H9 (cell line): ENCODE results near the gene WDR83. TPM values are rescaled to one million over a fixed set of nuclear protein-coding genes. Genes with fewer than 3 reads are reported as not detected.

Source experiments
- DNase-seq: peaks from one replicate; pipeline ENCODE4 v3.0.0-alpha.2; 2017
- H2AFZ ChIP-seq: one replicate; pipeline ENCODE4 v1.6.1; 2013; ENCODE audit warnings: mild to moderate bottlenecking, low read length, control low read depth, moderate library complexity
- H2AK5ac ChIP-seq: 2 replicates; pipeline ENCODE4 v1.6.1; 2013; ENCODE audit warnings: low read length, control low read depth, mixed read lengths; ENCODE audit not compliant: insufficient read length
- H2BK120ac ChIP-seq: one replicate; pipeline ENCODE4 v1.6.1; 2013; ENCODE audit warnings: low read depth, mild to moderate bottlenecking, low read length, control low read depth, inconsistent platforms; ENCODE audit not compliant: poor library complexity, severe bottlenecking
- H2BK12ac ChIP-seq: 2 replicates; pipeline ENCODE4 v1.6.1; 2013; ENCODE audit warnings: low read length, control low read depth, mixed read lengths, low read depth; ENCODE audit not compliant: insufficient read length
- H2BK15ac ChIP-seq: 2 replicates; pipeline ENCODE4 v1.6.1; 2013; ENCODE audit warnings: low read depth, low read length, control low read depth
- H2BK20ac ChIP-seq: one replicate; pipeline ENCODE4 v1.6.1; 2013; ENCODE audit warnings: low read depth, mild to moderate bottlenecking, low read length, control low read depth, inconsistent platforms; ENCODE audit not compliant: poor library complexity, severe bottlenecking
- H2BK5ac ChIP-seq: 2 replicates; pipeline ENCODE4 v1.6.1; 2013; ENCODE audit warnings: low read length, control low read depth, mixed read lengths; ENCODE audit not compliant: insufficient read length
- H3K14ac ChIP-seq: 2 replicates; pipeline ENCODE4 v1.6.1; 2013; ENCODE audit warnings: low read length, control low read depth; ENCODE audit not compliant: insufficient read depth
- H3K18ac ChIP-seq: 2 replicates; pipeline ENCODE4 v1.6.1; 2013; ENCODE audit warnings: low read depth, mild to moderate bottlenecking, mixed read lengths, low read length, control low read depth; ENCODE audit not compliant: insufficient read length
- H3K23ac ChIP-seq: 2 replicates; pipeline ENCODE4 v1.6.1; 2013; ENCODE audit warnings: low read length, control low read depth, mixed read lengths, low read depth; ENCODE audit not compliant: insufficient read length
- H3K23me2 ChIP-seq: 2 replicates; pipeline ENCODE4 v1.6.1; 2013; ENCODE audit warnings: low read depth, mild to moderate bottlenecking, mixed read lengths, low read length, control low read depth; ENCODE audit not compliant: insufficient read length, poor library complexity, severe bottlenecking
- H3K27ac ChIP-seq: 2 replicates; pipeline ENCODE4 v1.5.1; 2013; ENCODE audit warnings: low read length, control low read depth, mixed read lengths, low read depth; ENCODE audit not compliant: insufficient read length
- H3K27me3 ChIP-seq: 2 replicates; pipeline ENCODE4 v1.6.1; 2013; ENCODE audit warnings: low read length, control low read depth, inconsistent platforms; ENCODE audit not compliant: insufficient read depth
- H3K4ac ChIP-seq: 2 replicates; pipeline ENCODE4 v1.6.1; 2013; ENCODE audit warnings: low read depth, mild to moderate bottlenecking, control low read depth, inconsistent platforms, low read length, moderate library complexity
- H3K4me1 ChIP-seq: 2 replicates; pipeline ENCODE4 v1.6.1; 2013; ENCODE audit warnings: low read length, control low read depth, inconsistent platforms; ENCODE audit not compliant: insufficient read depth
- H3K4me2 ChIP-seq: 2 replicates; pipeline ENCODE4 v1.6.1; 2013; ENCODE audit warnings: low read length, control low read depth, mixed read lengths; ENCODE audit not compliant: insufficient read length, insufficient read depth
- H3K56ac ChIP-seq: 2 replicates; pipeline ENCODE4 v1.6.1; 2013; ENCODE audit warnings: low read depth, mild to moderate bottlenecking, mixed read lengths, low read length, control low read depth; ENCODE audit not compliant: insufficient read length
- H3K79me1 ChIP-seq: 2 replicates; pipeline ENCODE4 v1.6.1; 2013; ENCODE audit warnings: low read depth, mild to moderate bottlenecking, moderate library complexity, low read length, control low read depth, inconsistent platforms; ENCODE audit not compliant: insufficient read depth, poor library complexity, severe bottlenecking
- H3K79me2 ChIP-seq: 2 replicates; pipeline ENCODE4 v1.6.1; 2013; ENCODE audit warnings: low read length, control low read depth, inconsistent platforms; ENCODE audit not compliant: insufficient read depth
- H3K9ac ChIP-seq: 2 replicates; pipeline ENCODE4 v1.6.1; 2013; ENCODE audit warnings: low read length, control low read depth, mixed read lengths; ENCODE audit not compliant: insufficient read length; ENCODE audit errors: extremely low read depth
- H3K9me3 ChIP-seq: one replicate; pipeline ENCODE4 v1.6.1; 2013; ENCODE audit warnings: low read depth, low read length, inconsistent platforms; ENCODE audit not compliant: control insufficient read depth
- H3T11ph ChIP-seq: one replicate; pipeline ENCODE4 v1.6.1; 2013; ENCODE audit warnings: mild to moderate bottlenecking, low read length, control low read depth, inconsistent platforms
- H4K20me1 ChIP-seq: one replicate; pipeline ENCODE4 v1.6.1; 2013; ENCODE audit not compliant: control insufficient read depth, insufficient read length, insufficient read depth
- H4K5ac ChIP-seq: 2 replicates; pipeline ENCODE4 v1.6.1; 2013; ENCODE audit warnings: low read depth, mild to moderate bottlenecking, mixed read lengths, low read length, control low read depth; ENCODE audit not compliant: insufficient read length
- H4K8ac ChIP-seq: replicated peaks from 2 replicates; pipeline ENCODE4 v1.6.1; 2013; ENCODE audit warnings: low read length, control low read depth, mixed read lengths, low read depth; ENCODE audit not compliant: insufficient read length
- H4K91ac ChIP-seq: 2 replicates; pipeline ENCODE4 v1.6.1; 2013; ENCODE audit warnings: low read depth, mild to moderate bottlenecking, moderate library complexity, mixed read lengths, low read length, control low read depth; ENCODE audit not compliant: insufficient read length
- H3K27ac Mint-ChIP-seq, 3 experiments: 2 replicates in 2 of 3; 3 replicates in 1 of 3; pipeline ENCODE4 v1.8.0; 2020 to 2021; ENCODE audit warnings: mixed read lengths in 3 of 3, mild to moderate bottlenecking in 1 of 3, moderate library complexity in 1 of 3
- H3K27me3 Mint-ChIP-seq: 2 replicates; pipeline ENCODE4 v1.8.0; 2021; ENCODE audit warnings: low read depth, mild to moderate bottlenecking, moderate library complexity, mixed read lengths
- H3K36me3 Mint-ChIP-seq, 3 experiments: 2 replicates in 2 of 3; 3 replicates in 1 of 3; pipeline ENCODE4 v1.8.0; 2020 to 2021; ENCODE audit warnings: low read depth in 3 of 3, mixed read lengths in 3 of 3; ENCODE audit not compliant: insufficient read depth in 1 of 3
- H3K4me1 Mint-ChIP-seq, 2 experiments: 2 replicates each; pipeline ENCODE4 v1.8.0; 2020; ENCODE audit warnings: mixed read lengths in 2 of 2
- H3K4me3 Mint-ChIP-seq, 2 experiments: 2 replicates in 1 of 2; 3 replicates in 1 of 2; pipeline ENCODE4 v1.8.0; 2020 to 2021; ENCODE audit warnings: mild to moderate bottlenecking in 2 of 2, mixed read lengths in 2 of 2, moderate library complexity in 1 of 2
- H3K9me3 Mint-ChIP-seq, 2 experiments: 2 replicates in 1 of 2; 3 replicates in 1 of 2; pipeline ENCODE4 v1.8.0; 2020; ENCODE audit warnings: mild to moderate bottlenecking in 2 of 2, mixed read lengths in 2 of 2, moderate library complexity in 1 of 2
- CTCF ChIP-seq: fragments of 200-600 bp; sonication (generic); conservative IDR thresholded peaks from 3 replicates; pipeline ENCODE4 v1.8.0; 2021; ENCODE audit warnings: antibody characterized with exemption, mild to moderate bottlenecking
- WGBS: extraction: QIAGEN DNeasy Blood & Tissue Kit; methylation state at CpG from one replicate; pipeline ENCODE4 v1.1.7; 2013; ENCODE audit warnings: missing lambda C conversion rate, low lambda C conversion rate, mixed read lengths; ENCODE audit not compliant: insufficient read length; ENCODE audit errors: extremely low coverage; 5-methylcytosine and 5-hydroxymethylcytosine counted together
- total RNA-seq: library from RNA; stranded (reverse); gene quantifications from 2 replicates; pipeline ENCODE4 v1.2.1, GENCODE V29; 2021

WDR83 gene
- total RNA-seq, 1 experiment from 2014 or later: 21.0 TPM

GRCh38 chr19:12672744-12673143 is 6.1 kb downstream of the WDR83 start:
- no peak overlapping the region for H2BK20ac ChIP-seq
- no peaks in the 10 kb centered on the region for H3K4me1 ChIP-seq
- H3K56ac ChIP-seq: no peak overlapping the region
- H3K4ac ChIP-seq: no peak overlapping the region
- H3K4me2 ChIP-seq: no peak overlapping the region
- no peak overlapping the region for H3T11ph ChIP-seq
- TF ChIP-seq CTCF: no peak
- no peak overlapping the region for H3K9ac ChIP-seq
- no peak overlapping the region for H3K14ac ChIP-seq
- no peak overlapping the region for H2BK15ac ChIP-seq
- H3K18ac ChIP-seq: no peak overlapping the region
- Mint-ChIP-seq H3K27me3 (peaks cover 2% of the 10 kb centered on the region), H3K36me3 (peaks cover 26 to 63% (median 56%) of the 10 kb centered on the region in 3 experiments), H3K4me1 (peaks cover 15 to 31% of the 10 kb centered on the region in 2 experiments), H3K9me3 (no peaks in the 10 kb centered on the region; a peak in 1 of 5 replicates), H3K27ac (no peak overlapping the region), H3K4me3 (no peak overlapping the region; a peak in 1 of 5 replicates)
- no peaks in the 10 kb centered on the region for H3K9me3 ChIP-seq
- H3K79me2 ChIP-seq: no peaks in the 10 kb centered on the region
- no peaks in the 10 kb centered on the region for H3K79me1 ChIP-seq
- no peak overlapping the region for H4K5ac ChIP-seq
- no peak overlapping the region for H2BK120ac ChIP-seq
- no peak overlapping the region for H4K91ac ChIP-seq
- no CpG with 5 or more reads among the region's 10 CpGs for WGBS
- H3K27me3 ChIP-seq: no peaks in the 10 kb centered on the region
- no peak overlapping the region for H2BK12ac ChIP-seq
- H3K23ac ChIP-seq: no peak overlapping the region
- no peak overlapping the region for H2BK5ac ChIP-seq
- DNase-seq: no peak
- H3K27ac ChIP-seq: no peak overlapping the region
- H4K8ac ChIP-seq: no peak overlapping the region
- H2AK5ac ChIP-seq: no peak overlapping the region
- H3K23me2 ChIP-seq: peaks cover 15% of the 10 kb centered on the region
- H4K20me1 ChIP-seq: no peaks in the 10 kb centered on the region
- no peak overlapping the region for H2AFZ ChIP-seq
